NCI-H446 (cell line): Measurements from ENCODE around the gene TSHZ2.
"Not testable (repeated sequence)": the region's sequence is repeated elsewhere in the genome, so short reads cannot be mapped to it uniquely, and the experiment has no call there.

Experiments
- DNase-seq, 2 experiments: peaks; one replicate each; lab custom pipeline; 2025; lab: John Stamatoyannopoulos, UW

The TSHZ2 gene

DNA sequence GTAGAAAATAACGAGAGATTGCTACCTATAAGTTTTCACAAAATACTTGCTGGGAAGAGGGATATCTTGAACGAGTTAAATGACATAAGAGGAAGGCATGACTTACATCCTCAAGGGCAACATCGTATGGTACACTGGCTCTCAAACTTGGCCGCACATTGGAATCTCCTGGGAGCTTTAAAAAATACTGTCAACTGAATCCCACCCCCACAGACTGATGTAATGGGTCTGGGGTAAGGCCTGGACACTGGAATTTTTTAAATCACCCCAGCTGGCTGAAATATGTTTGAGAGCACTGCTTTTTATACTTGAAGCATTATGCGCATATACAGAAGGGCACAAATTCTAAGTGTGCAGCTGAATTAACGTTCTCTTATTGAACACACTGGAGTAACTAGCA is 8.0 kb upstream of the TSHZ2 start:
- DNase-seq, result no peak

DNA sequence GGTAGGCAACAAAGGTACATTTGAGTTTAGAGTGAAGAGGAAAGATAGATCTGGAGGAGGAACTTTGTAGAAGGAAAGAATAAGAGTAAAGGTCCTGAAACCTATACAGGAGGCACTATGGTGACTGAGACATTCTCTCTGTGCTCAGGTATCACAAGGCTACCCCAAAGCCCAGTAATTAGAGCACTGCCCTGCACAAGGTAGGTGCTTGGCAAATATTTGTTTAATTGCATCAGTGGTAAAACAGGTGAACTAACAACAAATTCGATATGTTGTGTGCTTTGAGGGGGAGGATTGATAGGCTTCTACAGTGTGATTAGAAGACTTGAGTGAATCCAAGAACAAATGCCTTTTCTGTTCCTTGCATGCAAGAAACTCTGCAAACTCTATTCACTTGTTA is 6.8 kb upstream of the TSHZ2 start:
- no peak for DNase-seq

DNA sequence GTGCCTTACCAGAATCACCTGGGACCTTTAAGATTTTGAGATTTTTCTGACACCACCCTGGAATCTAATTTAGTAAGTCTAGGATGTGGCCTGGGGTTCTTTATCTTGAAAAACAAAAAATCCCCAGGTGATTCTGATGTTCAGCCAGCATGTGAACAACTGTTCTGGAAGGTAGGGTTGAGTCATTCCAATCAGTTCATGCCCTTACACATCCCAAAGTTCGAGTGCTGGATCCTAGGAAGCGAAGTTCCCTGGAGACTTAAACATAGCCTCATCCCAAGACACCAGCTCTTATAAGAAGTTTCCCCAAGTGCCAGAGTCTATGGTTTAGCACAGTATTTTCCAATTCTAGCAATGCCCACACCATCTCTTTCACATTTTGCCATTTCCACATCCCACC is 6.3 kb upstream of the TSHZ2 start:
- no peak for DNase-seq

DNA sequence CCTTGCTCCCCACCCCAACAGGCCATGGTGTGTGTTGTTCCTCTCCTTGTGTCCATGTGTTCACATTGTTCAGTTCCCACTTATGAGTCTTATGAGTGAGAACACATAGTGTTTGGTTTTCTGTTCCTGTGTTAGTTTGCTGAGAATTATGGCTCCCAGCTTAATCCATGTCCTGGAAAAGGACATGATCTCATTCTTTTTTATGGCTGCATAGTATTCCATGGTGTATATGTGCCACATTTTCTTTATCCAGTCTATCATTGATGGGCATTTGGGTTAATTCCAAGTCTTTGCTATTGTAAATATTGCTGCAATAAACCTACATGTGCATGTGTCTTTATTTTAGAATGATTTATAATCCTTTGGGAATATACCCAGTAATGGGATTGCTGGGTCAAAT is 5.6 kb upstream of the TSHZ2 start:
- DNase-seq, result not testable (repeated sequence)

GRCh38 chr20:52971498-52972189 is 514 bp upstream of the TSHZ2 start:
- DNase-seq, result no peak

GRCh38 chr20:52972965-52973819 is 1.0 kb downstream of the TSHZ2 start:
- peak in 1 of 2 experiments; percentile 21 for DNase-seq

GRCh38 chr20:52974179-52974594 is 2.0 kb downstream of the TSHZ2 start:
- no peak for DNase-seq

- DNase-seq, result no peak
These were observed 3.0 kb downstream of the TSHZ2 start for GRCh38 chr20:52975029-52975732.

DNA sequence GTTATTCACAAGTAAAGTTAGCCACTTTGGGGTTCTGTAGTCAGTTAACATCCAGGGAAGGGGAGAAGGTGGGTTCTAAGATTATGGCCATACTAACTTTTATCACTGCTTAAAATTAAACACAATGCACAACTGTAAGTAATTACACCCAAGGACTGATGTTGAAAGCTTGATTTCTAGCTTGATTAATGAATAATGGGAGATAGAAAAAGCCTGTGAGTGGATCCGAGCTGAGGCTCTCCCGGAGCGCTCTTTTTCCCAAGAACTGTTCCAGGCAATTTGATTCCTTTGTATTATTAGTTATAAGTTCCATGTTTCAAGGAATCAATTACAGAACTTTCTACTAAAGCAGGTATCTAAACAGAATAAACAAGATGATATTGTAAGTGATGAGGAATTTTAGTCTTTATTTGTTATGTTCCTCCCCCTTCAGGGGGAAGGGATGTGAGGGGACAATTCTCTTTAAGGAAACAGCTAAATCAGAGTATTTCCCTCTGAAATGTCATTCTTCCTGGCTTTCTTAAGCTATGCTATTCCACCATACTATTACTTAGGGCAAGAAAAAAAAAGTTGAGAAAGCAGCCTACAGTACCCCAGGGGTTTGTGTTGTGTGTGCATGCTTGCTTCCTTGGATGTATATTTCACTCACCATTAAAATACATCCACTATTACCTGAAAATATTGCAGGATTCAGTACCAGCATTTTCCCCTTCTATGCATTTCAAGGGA is 3.8 kb downstream of the TSHZ2 start:
- no peak for DNase-seq

GRCh38 chr20:52978851-52979250 is 6.7 kb downstream of the TSHZ2 start:
- DNase-seq, result no peak

GRCh38 chr20:52981051-52981450 is 8.9 kb downstream of the TSHZ2 start:
- DNase-seq, result no peak

DNA sequence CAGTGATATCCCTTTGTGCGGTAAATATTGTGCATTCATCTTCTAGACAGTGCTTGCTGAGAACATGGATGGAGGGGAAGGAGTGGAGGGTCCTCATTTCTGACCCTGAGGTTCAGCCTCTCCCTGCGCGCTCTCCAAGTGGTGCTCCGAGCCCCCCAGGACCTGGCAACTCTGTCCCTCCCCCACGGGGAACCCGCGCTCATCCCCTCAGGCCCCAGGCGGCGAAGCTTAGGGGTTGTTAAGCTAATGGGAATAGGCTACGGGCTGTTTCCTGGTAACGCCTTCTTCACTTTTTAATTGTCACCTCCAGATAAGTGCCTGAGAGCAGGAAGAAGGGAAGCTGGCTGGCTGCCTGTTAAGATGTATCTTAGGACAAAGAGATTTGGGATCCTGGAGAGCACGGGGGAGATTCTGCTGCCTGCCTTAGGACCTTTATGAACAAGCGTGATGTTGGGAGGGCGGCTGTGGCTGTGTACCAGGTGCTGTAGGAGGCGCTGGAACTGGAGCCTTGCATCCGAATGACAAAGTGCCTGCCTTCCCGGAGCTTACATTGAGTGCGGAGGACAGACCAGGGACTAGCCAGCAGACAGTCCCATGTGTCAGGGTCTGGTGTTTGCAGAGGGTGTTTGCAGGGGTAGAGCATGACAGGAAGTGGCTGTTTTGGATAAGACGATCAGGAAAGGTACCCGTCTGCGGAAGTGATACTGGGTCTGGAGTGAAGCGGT is 11.7 kb downstream of the TSHZ2 start:
- DNase-seq, result no peak

DNA sequence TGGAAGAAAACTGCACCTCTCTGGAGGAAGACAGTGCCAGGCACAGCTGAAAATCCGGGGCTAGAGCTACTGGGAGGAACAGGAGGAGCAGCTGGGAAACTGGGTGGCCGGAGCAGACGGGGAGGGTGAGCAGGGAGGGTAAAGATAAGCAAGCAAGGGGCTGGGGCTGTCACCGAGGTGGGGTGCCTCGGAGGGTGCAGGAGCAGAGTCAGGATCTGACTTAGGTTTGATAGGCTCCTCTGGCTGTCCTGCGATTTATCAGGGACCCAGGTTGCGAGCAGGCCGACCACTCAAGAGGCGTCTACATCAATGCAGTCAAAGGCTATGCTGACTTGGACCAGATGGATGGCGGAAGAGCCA is 12.3 kb downstream of the TSHZ2 start:
- no peak for DNase-seq

GRCh38 chr20:52985687-52986086 is 13.5 kb downstream of the TSHZ2 start:
- no peak for DNase-seq

GRCh38 chr20:52987295-52987694 is 15.1 kb downstream of the TSHZ2 start:
- DNase-seq, result no peak

GRCh38 chr20:52991830-52992229 is 19.7 kb downstream of the TSHZ2 start:
- DNase-seq, result no peak

DNA sequence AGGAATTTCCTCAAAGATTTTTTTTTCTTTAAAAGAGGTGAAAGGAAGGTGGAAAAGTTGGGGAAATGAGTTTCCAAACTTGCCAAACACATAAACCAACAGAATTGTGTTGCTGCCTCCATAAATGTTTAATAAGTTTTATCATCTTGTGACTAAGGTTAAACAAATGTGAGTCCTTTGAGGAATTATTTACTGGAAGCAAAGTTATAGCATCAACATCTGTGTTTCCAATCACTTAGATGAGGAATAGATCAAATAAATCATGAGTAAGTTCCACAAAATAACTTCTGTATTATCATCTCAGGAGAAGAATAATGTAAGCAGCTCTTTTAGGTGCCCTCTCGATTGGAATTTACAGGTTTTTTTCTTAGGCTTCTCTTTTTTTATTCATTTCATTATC is 20.5 kb downstream of the TSHZ2 start:
- no peak for DNase-seq

DNA sequence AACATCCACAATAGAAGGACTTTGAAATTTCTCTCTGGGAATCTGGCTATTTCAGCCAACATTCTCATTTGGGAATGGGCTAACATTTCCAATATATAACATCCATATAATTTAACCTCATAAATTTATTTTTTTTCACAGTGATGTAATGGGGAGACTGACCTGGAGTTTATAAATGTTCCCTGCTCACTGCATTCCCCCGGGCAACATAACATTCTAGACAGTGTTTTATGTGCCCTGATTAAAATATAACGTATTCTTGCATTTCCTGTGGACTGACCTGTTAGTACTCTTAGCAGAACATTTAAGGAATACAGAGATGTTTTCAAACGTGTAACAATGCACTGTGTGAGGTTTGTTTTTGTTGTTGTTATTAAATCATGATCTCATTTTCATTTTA is 20.9 kb downstream of the TSHZ2 start:
- DNase-seq, result no peak

DNA sequence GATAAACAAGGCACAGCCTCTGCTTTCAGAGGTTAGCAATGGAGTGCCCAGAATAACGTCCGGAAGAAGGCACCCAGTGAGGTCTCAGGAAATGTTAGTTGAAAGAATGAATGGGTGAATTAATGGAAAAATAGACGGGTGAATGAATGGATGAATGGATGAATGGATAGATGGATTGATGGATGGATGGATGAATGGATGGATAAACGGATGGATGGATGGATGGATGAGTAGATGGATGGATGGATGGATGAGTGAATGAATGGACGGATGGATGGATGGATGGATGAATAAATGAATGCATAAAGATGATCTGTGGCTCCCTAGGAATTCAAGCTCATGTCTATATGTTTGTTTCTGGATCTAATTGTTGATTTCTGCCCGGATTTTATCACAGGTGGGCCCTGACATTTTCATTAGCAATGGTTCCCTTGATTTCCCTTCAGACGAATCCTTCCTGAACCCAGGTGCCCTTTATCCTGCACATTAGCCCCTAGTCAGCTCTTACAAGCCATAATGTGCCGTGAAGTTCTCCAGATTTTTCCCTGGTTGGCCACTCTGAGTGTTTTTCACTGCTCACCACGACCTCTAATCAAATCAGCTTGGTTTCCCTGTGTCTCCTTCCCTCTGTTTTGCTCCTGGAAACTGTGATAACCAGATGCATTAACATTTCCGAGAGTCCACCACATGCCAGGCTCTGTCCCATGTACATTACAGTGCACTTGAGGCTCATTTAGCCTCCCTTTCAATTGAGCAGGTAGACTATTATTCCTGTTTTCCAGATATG is 22.2 kb downstream of the TSHZ2 start:
- no peak for DNase-seq

- no peak for DNase-seq
These were observed 24.0 kb downstream of the TSHZ2 start for GRCh38 chr20:52996130-52996529.

- no peak for DNase-seq
These were observed 24.5 kb downstream of the TSHZ2 start for GRCh38 chr20:52996658-52997057.
